Measurements from ENCODE around the gene KCNJ12.
"Not testable (repeated sequence)": the region's sequence is repeated elsewhere in the genome, so short reads cannot be mapped to it uniquely, and the experiment has no call there.

DNA sequence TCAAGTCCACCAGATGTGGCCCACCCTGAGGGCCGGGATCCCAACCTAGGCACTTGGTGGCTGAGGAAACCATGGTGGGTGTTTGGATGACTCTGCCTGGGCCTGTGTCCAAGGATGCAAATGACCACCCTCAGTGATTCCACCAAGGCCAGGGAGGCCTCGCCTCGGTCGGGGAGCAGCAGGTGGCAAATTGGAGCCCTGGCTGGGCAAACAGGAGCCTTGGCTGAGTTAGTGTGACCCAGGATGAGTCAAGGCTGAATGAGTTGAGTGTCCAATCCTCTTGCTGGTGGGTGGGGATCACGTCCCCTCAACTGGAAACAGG lies 62.8 kb downstream of the KCNJ12 start:
- not testable (repeated sequence) for TF ChIP-seq POLR2A (IDR thresholded peaks at IDR 0.05; ENCODE audit: low read length); GATA1 (IDR thresholded peaks at IDR 0.05; ENCODE audit: low read depth, low read length)
